ENCODE results near the gene SLC34A3.
A peak's percentile ranks its signal among the peaks of the same experiment; 100 is the strongest.

The SLC34A3 gene

DNA sequence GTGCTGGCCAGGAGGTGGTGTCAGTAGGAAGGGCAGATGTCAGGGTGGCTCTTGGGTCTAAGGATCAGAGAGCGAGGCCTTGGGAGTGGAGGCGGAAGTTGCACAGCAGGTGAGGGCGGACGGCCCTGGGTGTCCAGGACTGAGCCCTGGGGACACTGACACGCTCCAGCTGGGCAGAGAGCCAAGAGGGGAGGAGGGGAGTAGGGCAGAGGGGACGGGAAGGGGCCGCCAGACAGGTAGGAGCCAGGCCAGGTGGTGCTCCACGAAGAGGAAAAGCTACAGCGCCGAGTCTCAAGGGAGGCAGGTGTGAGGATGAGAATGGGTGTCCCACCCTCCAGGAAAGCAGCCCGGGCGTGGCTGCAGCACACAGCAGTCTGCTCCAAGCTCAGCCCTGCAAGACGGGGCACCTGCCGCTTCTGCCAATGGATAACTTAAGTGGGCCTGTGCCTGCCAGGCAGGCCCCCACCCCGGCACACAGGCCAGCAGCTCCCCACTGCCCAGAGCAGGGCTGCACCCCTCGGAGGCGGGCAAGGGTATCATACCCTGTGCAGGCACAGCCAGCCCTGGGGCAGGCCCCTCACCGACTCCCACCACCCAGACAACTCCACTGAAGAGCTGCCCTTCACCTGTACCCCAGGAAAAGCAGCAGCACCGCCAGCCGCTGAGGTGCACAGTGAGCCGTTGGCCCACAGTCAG, 35.0 kb upstream of the SLC34A3 start:
- DNase-seq (ENCODE audit: low read depth): no peak

- DNase-seq (ENCODE audit: low read depth): no peak
Measured at GRCh38 chr9:137198051-137198901, 32.4 kb upstream of the SLC34A3 start.

DNA sequence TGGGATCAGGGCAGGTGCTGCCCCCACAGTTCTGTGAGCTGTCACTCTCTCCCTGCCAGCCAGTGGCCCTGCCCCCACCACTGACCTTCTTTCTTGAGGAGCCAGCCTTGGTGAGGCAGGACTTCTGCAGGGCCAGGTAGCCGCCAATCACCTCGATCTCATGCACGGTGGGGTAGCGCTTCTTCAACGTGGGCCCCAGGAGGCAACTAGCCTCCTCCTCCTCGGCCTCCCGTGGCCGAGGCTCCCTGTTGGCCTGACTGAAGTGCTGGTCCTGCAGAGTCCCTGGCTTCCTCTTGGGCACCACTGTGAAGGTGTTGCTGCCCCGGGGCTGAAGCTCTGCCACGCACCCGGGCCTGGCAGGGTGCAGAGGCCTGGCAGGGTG, 31.8 kb upstream of the SLC34A3 start:
- no peak for DNase-seq (ENCODE audit: low read depth)

DNA sequence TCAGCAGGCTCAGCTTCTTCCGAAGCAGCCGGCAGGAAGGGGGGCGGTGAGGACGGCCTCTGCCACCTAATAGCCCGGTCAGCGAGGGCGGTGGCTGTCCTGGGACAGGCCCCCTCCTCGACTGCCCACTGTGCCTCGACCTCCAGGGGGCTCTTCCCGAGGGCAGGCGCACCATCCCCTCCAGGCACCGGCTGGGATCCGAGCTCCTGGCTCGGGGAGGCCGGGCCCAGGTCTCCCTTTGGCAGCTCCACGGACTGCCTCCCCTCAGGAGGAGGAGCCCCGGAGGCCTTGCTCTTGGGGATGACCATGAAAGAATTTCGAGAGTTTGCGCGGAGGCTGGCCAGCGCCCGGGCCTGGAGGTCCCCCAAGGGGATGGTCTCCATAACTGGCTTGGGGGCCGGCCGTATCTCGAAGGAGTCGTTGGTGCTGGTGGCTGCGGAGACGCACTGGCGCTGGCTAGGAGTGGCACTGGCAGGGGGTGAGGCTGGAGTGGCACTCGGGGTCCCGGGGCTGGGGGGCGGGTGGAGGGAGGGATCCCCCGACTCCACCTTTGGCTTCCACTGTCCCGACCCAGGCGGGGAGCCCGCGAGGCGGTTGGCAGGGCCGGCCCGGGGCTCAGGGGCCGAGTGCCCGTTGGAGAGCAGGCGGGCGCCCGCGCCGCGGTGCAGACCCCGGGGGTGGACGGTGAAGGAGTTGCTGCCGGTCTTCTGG, 31.1 kb upstream of the SLC34A3 start:
- DNase-seq (ENCODE audit: low read depth): no peak

DNA sequence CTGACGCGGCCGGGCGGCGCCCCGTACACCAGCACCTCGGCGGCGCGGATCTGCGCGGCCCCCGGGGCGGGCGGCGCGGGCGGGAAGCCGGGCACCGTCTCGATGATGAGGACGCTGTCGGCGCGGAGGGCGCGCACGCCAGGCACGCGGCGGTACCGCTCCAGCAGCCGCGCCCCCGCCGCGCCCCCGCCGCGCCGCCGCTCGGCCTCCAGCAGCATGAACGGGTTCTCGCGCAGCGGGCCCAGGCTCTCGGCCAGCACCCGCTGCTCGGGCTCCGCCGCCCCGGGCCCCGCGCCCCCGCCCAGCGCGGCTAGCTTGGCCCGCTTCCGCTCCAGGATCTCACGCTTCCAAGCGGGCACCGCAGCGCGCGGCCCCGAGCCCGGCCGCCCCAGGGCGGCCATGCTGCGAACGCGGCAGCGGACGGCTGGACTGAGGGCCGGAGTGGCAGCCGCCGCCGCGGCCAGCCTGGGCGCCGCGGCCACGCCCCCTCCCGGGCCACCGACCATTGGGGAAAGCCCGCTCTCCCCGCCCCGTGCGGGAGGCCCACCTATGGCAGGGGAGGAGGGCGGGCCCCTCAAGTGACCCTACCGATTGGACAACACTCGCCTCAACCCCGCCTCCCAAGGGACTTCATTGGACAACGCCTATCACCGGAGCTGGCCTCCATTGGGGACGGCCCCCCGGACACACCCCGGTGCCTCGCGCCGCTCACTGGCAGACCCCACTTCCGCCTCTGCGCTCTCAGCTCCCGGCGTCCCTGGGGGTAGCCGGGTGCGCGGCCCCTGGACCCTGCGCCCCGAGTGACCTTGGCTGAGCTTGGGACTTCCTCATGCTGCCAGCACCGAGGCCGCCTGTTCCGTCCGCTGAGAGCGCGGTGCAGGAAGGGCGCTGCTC, 30.1 kb upstream of the SLC34A3 start, which contains the start of gene TPRN:
TPRN (minus strand) TSS at position 431 of the 894 bp plus-strand sequence; CDS start at position 401, 30 bp downstream.
- DNase-seq (ENCODE audit: low read depth): peak; percentile 99

DNA sequence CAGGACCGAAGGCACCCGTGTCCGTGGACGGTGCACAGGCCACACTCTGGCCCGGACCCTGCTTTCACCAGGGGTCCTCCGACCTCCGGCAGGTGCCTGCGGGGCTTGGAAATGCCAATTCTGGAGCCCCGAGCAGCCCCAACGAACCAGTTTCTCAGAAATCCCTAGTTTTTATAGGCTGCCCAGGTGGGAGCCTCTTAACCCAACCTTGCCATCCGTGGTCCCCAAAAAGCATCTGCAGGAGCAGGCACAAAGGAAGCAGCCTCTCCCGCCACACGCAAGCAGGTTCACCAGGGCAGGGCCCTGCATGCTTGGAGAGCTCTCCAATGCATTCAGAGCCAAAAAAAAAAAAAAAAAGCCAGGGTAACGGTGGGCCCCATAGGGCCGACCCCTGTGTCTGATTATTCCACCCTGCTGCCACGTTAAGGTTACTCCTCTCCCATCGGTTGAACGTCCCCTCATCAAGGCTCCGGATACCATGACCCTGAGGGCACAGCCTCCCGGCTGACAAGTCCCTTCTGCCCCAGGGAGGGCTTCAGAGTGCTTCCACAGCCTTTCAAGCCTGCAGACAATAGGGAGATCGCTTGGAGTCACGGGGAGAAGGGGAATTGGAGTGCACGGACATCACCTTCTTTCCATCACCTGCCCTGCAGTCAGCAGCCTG, 29.4 kb upstream of the SLC34A3 start:
- no peak for DNase-seq (ENCODE audit: low read depth)

GRCh38 chr9:137202966-137203365, 27.7 kb upstream of the SLC34A3 start:
- DNase-seq (ENCODE audit: low read depth): no peak

DNA sequence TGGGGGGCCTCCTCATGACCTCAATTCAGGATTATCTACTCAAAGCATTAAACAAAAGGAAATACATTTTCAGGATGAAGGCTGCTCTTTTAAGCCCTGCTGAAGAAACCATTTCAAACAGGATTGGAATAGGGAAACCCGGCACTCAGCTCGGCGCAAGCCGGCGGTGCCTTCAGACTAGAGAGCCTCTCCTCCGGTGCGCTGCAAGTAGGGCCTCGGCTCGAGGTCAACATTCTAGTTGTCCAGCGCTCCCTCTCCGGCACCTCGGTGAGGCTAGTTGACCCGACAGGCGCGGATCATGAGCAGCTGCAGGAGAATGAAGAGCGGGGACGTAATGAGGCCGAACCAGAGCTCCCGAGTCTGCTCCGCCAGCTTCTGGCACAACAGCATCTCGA, 26.0 kb upstream of the SLC34A3 start:
- DNase-seq (ENCODE audit: low read depth): no peak

DNA sequence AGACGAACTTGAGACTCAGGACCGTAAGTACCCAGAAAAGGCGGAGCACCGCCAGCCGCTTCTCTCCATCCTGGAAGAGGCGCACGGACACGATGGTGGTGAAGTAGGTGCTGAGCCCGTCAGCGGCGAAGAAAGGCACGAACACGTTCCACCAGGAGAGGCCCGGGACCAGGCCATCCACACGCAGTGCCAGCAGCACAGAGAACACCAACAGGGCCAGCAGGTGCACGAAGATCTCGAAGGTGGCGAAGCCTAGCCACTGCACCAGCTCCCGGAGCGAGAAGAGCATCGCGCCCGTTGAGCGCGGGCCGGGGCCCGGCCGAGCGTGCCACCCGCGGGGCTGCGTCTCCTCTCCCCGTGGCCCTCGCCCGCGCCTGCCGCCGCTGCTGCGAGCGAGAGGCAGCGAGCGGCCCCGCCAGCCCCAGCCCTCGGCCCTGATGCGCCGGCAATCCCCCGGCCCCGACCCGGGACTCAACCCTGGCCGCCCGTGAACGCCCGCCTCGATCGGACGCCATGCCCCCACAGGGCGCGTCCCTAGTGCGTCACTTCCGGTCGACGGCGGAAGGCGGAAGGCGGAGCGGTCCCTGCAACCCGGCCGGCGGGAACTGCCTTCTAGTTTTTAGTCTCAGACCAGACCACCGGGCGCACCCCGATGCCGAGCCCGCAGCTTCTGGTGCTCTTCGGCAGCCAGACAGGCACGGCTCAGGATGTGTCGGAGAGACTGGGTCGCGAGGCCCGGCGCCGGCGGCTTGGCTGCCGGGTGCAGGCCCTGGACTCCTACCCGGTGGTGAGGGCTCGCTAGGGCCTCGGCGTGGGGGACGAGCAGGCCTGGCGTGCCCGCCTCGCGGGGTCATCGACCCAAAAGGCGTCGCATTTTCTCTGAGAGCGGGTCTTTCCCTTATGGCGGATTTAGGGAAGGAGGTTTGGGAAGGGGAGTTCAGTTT, 25.3 kb upstream of the SLC34A3 start, which contains the start of the genes NDOR1 and TMEM203:
NDOR1 (plus strand) TSS at position 575 of the 944 bp plus-strand sequence; CDS start at position 653, 78 bp downstream.
TMEM203 (minus strand) TSS at position 523 of the 944 bp plus-strand sequence; CDS start at position 289, 234 bp downstream.
- DNase-seq (ENCODE audit: low read depth): peak; percentile 28

DNA sequence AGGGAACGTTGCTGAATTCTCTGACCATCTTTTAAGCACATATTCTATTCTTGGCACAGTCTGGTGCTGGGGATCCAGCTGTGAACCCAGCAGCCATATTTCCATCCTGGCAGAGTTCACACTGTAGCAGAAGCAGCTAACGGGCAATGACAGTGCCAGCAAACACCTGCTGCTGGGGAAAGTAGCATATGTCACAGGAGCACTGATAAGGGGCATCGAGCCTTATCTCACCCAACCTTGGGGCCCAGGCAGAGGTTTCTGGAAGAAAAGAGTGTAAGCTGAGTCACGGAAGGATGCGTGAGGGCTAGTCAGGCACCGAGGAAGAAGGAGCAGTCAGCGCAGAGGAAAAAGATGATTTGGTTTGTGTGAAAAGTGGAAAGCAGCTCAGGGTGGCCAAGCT, 24.1 kb upstream of the SLC34A3 start:
- no peak for DNase-seq (ENCODE audit: low read depth)

DNA sequence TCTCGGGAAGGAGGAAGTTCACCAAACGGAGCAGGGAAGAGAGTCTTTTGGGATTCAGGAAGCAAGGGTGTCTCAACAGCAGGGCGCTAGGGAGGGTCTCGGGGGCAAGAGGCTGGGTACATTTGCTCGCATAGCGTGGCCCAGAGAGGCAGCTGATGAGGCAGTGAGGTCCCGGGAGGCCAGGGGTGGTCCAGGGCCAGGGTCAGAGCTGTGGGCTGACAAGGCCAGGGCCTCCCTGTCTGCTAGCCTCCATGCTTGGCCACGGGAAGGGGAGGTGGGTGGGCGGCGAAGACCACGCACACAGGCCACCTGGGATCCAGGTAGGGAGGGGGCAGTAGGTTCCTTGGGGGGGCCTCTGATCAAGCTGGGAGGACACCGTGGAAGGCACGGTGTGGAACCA, 19.2 kb upstream of the SLC34A3 start:
- no peak for DNase-seq (ENCODE audit: low read depth)

GRCh38 chr9:137212520-137212919, 18.2 kb upstream of the SLC34A3 start:
- no peak for DNase-seq (ENCODE audit: low read depth)

DNA sequence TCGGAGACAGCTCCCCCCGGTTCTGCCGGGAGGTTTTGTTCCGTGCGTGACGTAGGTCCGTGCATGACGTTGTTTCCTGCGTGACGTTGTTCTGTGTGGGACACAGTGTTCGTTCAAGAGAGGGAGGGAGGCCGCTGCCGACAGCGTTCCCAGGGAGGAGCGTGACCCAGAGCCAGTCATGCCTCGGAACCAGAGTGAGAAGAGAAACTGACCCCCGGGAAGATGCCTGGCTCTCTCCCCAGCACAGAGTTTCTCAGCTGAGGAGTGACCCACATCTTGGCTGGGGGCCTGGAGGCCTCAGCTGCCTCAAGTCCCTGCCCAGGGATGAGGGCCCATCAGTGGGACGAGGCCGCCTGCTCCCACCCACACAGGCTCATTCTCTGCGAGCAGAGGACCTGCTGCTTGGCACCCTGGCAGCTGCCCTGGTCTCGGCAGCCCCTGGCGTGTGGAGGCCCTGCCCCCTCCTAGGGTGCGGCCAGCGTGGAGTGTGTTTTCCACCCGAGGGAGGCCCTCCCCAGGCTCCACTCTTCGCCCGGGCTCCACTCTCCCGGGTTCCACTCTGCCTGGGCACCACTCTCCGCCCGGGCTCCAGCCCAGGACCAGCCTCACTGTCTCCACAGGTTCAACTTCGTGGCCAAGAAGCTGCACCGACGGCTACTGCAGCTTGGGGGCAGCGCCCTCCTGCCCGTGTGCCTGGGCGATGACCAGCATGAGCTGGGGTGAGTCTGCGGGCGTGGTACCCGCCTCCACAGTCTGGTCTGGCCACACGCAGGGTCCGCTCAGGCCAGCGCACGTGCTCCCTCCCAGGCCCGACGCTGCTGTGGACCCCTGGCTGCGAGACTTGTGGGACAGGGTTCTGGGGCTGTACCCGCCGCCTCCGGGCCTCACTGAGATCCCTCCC, 17.3 kb upstream of the SLC34A3 start:
- DNase-seq (ENCODE audit: low read depth): no peak

GRCh38 chr9:137214620-137215019, 16.1 kb upstream of the SLC34A3 start:
- DNase-seq (ENCODE audit: low read depth): no peak

DNA sequence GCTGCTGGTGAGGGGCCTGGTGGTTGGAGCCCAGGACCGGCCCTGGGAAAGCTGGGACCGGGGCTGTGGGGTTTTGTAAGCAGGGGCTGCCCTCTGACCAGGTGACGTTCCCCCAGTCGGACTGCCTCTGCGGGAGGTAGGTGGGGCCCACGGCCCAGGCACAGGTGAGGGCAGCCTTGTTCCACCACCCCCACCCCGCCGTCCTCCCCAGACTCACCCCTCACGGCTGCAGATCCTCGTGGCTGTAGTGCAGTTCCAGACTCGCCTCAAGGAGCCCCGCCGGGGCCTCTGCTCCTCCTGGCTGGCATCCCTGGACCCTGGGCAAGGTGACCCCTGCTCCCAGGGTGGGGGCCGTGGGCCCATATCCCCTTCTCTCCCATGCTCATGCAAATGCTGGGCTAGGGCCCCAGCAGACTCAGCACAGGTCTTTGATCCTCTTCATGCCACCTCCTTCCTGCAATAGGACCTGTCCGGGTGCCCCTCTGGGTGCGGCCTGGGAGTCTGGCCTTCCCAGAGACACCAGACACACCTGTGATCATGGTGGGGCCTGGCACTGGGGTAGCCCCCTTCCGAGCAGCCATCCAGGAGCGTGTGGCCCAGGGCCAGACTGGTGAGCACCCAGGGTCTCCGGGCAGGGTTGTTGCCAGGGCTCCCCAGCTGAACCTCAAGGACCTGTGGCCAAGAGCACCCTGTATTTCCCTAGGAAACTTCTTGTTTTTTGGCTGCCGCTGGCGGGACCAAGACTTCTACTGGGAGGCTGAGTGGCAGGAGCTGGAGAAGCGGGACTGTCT, 15.3 kb upstream of the SLC34A3 start:
- no peak for DNase-seq (ENCODE audit: low read depth)

DNA sequence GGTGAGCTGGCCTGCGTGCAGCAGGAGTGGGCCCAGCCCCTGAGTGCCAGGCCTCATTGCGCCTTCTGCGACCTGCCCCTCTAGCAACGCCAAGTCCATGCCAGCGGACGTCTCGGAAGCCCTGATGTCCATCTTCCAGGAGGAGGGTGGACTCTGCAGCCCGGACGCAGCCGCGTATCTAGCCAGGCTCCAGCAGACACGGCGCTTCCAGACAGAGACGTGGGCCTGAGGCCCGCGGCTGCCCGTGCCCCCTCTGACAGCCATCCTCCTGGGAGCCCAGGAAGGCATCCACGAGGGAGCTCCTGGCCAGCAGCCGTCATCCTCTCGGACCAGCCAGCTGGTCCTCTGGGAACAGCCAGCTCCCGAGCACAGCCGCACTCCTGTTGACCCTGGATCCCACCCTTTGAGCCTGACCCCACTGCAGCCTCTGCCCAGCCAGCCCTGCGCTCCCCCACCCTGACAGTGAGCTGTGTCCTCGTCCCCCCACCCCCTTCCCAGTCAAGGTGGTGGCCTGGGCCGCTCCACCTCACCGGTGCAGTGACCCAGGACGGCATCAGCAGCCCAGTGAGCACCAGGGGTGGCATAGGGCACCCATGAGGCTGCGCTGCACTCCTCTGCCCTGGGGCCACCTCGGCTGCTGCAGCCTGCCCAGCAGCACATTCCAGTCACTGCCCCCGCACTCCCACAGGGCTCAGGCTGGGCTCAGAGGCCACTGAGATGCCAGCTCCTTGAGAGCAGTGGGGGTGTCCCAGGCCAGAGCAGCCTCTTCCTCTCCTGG, 14.3 kb upstream of the SLC34A3 start:
- DNase-seq (ENCODE audit: low read depth): no peak
